ENCODE measurements around the gene TNS3.

- TF ChIP-seq PRDM10 (CRISPR knock-in tag; IDR thresholded peaks at IDR 0.05; ENCODE audit: low read depth) = no peak
- TF ChIP-seq POLR2AphosphoS2 (IDR thresholded peaks at IDR 0.05; ENCODE audit: low read depth, low read length) = no peak
- TF ChIP-seq TBP (CRISPR knock-in tag; IDR thresholded peaks at IDR 0.05) = no peak
- no peak for TF ChIP-seq HNRNPL (IDR thresholded peaks at IDR 0.05; ENCODE audit: low read depth, low read length)
- TF ChIP-seq EP300 (IDR thresholded peaks at IDR 0.05; ENCODE audit: low read depth in 2 of 2, low read length in 2 of 2) = no peak
- TF ChIP-seq EP300 (CRISPR knock-in tag; IDR thresholded peaks at IDR 0.05; ENCODE audit: borderline replicate concordance) = no peak
- TF ChIP-seq JUN (CRISPR knock-in tag; IDR thresholded peaks at IDR 0.05) = no peak
- no peak for TF ChIP-seq EZH2 (conservative IDR thresholded peaks at IDR 0.05; ENCODE audit: low read depth, low read length)
- no peak for TF ChIP-seq ZSCAN20 (CRISPR knock-in tag; IDR thresholded peaks at IDR 0.05; ENCODE audit: borderline replicate concordance)
- TF ChIP-seq SP1 (IDR thresholded peaks at IDR 0.05) = no peak
- TF ChIP-seq SP1 (CRISPR knock-in tag; IDR thresholded peaks at IDR 0.05) = no peak
- TF ChIP-seq HNRNPUL1 (IDR thresholded peaks at IDR 0.05; ENCODE audit: low read depth, low read length) = no peak
Measured at GRCh38 chr7:47411901-47412300, 170.0 kb downstream of the TNS3 start.

Data from HepG2 (cell line).